ENCODE data around the gene FNIP2. TPM values are rescaled to one million over a fixed set of nuclear protein-coding genes. Genes with fewer than 3 reads are reported as not detected.
A peak's percentile ranks its signal among the peaks of the same experiment; 100 is the strongest.

Gene FNIP2
- total and polyA plus RNA-seq, 9 of the 15 experiments (the other 6 are each of a cell fraction or from before 2014, with no cell fraction given), result 1.7 to 15.5 (median 8.3) TPM

- peak; percentile 31; the same call in 1 of the 2 replicates for TF ChIP-seq MGA (IDR thresholded peaks at IDR 0.05)
- TF ChIP-seq HMBOX1 (IDR thresholded peaks at IDR 0.05), result peak; percentile 95
- TF ChIP-seq RREB1 (CRISPR knock-in tag; IDR thresholded peaks at IDR 0.05), result no peak
- peak; percentile 81 for TF ChIP-seq MYC (IDR thresholded peaks at IDR 0.05; ENCODE audit: low read depth, low read length)
- TF ChIP-seq MYC (CRISPR knock-in tag; IDR thresholded peaks at IDR 0.05; ENCODE audit: borderline replicate concordance, low read depth), result no peak
- no peak for TF ChIP-seq PML (IDR thresholded peaks at IDR 0.05; ENCODE audit: low read length)
- peak; percentile 62 for TF ChIP-seq L3MBTL2 (IDR thresholded peaks at IDR 0.05)
- peak; percentile 27; the same call in 1 of the 2 replicates for TF ChIP-seq SMARCA4 (IDR thresholded peaks at IDR 0.05)
Measured at GRCh38 chr4:158811704-158812103, 42.9 kb downstream of the FNIP2 start (continued).

All from K562 (cell line).